SH-SY5Y (cell line): ENCODE data around the gene PHF5A.

Experiments used
- GATA2 ChIP-seq: IDR thresholded peaks from 2 replicates; pipeline ENCODE4 v1.6.1; 2011; ENCODE audit warnings: mild to moderate bottlenecking, low read depth, low read length
- GATA3 ChIP-seq: IDR thresholded peaks from 2 replicates; pipeline ENCODE4 v1.6.1; 2011; ENCODE audit warnings: low read depth, mild to moderate bottlenecking, low read length, moderate library complexity

The PHF5A gene

GRCh38 chr22:41501209-41501608, 32.7 kb upstream of the PHF5A start:
- no peak for TF ChIP-seq GATA3
- no peak for TF ChIP-seq GATA2

- TF ChIP-seq GATA2 (no peak), GATA3 (no peak)
These were observed 31.8 kb upstream of the PHF5A start for GRCh38 chr22:41500303-41500702.

DNA sequence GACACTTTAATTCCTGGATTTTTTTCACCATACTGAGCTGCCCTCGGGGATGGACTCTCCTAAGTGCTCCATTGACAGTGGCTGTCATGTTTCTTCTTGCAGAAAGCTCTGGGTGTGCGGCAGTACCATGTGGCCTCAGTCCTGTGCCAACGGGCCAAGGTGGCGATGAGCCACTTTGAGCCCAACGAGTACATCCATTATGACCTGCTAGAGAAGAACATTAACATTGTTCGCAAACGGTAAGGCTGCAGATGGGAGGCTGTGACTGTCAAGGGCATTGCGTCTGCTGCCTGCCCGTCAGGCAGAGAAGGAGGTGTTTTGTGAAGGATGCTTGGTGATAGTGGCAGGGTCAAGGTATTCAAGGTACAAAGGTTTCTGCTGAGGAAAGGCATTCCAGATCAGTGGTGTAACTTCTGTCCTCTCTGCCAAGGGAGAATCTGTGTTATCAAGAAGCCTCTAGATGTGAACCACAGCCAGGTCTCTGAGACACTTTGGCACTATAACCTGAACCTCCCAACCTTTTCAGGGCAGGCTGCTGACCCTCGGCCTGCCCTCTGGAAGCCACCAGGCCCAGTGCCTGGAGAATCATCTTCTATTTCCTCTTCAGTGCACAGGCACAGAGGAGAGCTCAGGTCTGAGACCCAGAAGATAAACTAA, 31.3 kb upstream of the PHF5A start:
- TF ChIP-seq GATA3 (no peak), GATA2 (no peak)

DNA sequence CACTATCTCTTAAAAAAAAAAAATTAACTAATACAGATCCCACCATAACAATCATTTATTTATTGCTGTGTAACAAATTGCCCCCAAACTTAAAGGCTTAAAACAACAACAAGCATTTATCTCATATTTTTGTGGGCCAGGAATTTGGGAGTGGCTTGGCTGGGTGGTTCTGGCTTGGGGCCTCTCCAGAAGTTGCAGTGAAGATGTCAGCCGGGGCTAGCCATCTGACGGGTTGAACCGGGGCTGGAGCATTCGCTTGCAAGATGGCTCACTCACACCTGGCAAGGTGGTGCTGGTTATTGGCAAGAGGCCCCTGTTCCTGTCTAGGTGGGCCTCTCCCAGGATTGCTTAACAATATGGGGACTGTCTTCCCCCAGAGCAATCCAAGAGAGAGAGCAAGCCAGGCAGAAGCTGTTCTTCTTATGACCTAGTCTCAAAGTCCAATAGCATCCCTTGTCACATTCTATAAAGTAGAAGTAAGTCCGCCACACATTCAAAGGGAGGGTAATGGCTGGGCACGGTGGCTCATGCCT, 29.9 kb upstream of the PHF5A start:
- TF ChIP-seq GATA2 (no peak), GATA3 (no peak)

DNA sequence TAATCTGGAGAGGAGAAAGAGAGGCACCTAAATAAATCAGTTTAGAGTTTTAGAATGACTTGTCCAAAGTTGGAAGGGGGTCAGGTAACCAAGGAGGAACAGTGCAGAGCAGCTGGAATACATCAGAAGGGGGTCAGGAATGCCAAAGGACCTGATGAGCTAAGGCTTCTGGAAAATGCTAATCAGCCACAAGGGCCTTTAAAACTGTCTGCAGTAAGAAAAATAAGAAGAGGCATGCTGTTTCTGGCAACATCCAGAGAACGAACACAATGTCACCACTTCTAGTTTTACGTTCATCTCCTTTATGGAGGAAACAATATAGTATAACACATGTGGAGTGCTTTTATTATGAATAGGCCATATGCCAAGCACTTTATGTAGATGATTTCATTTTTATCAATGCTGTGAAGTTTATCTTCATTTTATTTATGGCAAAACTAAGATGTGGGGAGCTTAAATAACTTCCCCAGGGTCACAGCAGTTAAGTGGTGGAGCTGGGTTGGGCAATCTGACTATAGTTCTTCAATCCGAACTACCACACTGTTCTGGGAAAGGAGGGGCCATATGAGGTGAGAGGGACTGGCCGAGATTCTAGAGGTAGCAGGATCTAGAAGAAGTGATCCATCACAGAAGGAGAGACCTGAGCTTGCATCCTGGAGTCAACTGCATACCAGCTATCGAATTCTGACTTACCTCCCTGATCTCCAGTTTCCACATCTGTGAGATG, 23.0 kb upstream of the PHF5A start:
- no peak for TF ChIP-seq GATA2

DNA sequence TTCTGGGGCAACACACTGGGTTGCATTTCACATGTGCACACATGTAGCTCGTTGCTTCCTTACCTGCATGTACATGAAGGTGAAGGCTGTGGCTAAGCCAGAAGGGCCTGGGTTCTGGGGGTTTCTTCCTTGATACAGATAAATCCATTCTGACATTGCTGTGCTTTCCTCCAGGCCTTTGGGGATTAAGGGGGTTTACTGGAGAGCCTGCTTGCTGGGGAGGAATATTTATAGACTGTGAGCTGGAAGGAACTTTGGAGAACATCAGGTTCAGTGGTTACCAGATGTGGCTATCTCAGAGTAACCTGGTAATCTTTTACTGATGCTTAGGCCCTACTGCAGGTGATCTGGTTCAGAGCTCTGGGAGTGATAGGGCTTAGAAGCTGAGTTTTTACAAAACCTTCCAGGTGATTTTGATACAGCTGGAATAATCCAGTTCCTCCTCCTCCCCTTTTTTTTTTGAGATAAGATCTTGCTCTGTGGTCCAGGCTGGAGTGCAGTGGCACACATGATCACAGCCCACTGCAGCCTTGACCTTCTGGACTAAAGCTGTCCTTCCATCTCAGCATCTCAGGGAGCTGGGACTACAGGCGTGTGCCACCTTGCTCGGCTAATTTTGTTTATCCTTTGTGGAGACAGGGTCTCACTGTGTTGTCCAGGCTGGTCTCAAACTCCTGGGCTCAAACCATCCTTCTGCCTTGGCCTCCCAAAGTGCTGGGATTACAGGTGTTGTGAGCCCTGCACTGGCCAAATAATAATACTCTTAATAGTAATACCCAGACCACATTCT, 20.3 kb upstream of the PHF5A start:
- TF ChIP-seq GATA3 = no peak
- 0 out of 2 replicates have a peak, but pooled peaks have one; percentile 27 for TF ChIP-seq GATA2

DNA sequence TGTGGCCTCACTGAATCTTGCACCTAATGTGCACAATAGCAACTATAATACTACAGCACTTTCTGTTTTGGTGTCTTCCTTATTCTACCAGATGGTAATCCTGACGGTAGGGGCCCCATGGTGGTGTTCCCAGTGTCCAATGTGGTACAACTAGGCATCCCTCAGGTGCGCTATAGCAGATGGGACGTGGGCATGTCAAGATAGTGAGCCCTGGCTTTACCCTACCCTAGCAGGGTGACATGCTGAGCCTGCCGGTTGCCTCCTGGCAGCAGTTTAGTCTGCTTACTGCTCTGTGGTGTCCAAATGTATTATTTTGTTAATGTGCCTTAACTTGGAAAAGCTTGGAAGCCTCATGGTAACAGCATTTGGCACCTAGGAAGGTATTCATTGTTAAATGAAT, 19.6 kb upstream of the PHF5A start:
- TF ChIP-seq GATA2 = no peak
- no peak for TF ChIP-seq GATA3

DNA sequence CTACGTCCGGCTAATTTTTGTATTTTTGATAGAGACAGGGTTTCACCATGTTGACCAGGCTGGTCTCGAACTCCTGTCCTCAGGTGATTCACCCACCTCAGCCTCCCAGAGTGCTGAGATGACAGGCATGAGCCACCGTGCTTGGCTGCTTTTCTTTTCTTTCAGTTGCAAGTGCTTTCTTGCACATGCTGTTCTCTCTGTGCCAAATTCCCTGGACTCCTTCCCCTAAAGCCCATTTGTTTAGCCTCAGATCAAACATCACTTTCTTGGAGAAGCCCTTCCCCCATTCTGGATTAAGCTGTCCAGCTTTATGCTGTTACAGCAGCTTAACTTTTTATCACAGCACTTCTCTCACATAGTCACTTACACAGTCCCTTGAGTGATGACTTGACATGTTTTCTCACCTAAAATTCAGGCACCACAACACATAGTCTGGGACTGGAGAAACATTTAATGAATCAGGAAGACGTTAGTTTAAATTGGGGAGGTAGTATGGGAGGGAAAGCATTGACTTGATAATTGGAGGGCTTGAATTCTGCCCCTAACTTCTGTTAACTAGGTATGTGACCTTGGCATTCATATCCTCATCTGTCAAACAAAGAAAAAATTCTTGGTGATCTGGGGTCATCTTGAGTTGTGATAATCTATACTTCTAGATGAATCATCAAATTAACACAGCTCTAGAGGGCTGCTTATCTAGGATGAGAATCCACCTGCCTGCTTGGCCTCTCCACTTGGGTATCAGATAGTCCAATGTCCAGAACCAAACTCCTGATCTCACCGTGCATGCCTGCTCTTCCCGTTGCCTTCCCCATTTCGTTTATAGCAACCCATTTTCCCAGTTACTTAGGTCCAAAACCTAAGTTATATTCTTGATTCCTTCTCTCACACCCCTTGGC, 18.8 kb upstream of the PHF5A start:
- no peak for TF ChIP-seq GATA2
- no peak for TF ChIP-seq GATA3

- no peak for TF ChIP-seq GATA2
- no peak for TF ChIP-seq GATA3
These were observed 16.5 kb upstream of the PHF5A start for GRCh38 chr22:41485033-41485432.

DNA sequence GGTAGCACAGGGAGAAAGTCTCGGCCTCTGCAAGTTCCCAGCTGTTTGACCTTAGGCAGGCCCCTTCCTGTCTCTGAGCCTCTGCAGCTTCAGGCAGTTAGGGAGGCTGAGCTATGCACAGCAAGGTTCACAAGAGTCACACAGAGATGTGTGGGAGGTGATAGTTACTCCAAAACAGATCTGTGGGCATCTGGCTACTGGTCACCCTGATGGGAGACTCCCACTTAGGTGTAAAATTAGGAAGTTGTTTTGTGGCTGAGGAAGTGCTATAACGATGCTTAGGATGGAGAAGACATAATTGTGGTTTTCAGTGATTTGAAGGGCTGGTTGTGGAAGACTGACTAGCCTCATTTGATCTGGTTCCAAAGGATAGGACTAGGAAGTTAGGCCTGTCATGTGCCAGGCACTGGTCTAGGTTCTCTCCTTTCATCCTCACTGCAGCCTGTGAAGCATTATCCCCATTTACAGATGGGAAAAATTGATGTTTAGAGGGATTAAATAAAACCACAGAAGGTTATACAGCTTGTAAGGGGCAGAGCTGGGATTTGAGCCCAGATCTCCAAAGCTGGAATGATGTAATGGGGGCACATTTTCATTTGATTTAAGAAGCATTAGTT, 13.9 kb upstream of the PHF5A start:
- TF ChIP-seq GATA2 (no peak), GATA3 (no peak)

GRCh38 chr22:41481925-41482318, 13.4 kb upstream of the PHF5A start:
- TF ChIP-seq GATA2 (no peak), GATA3 (no peak)

- TF ChIP-seq GATA2 = no peak
- TF ChIP-seq GATA3 = no peak
These were observed 12.8 kb upstream of the PHF5A start for GRCh38 chr22:41481131-41481830.

GRCh38 chr22:41480397-41480735, 11.9 kb upstream of the PHF5A start:
- no peak for TF ChIP-seq GATA2
- TF ChIP-seq GATA3 = no peak
